ENCODE measurements around the gene MIB1.

Gene MIB1

GRCh38 chr18:21908711-21909110 is 168.1 kb downstream of the MIB1 start:
- Histone ChIP-seq H3K27me3 (ENCODE audit: control insufficient read depth, insufficient read depth, low read length) (peaks cover 5% of the 10 kb centered on the region), H3K4me3 (ENCODE audit: low read length) (no peak overlapping the region), H3K27ac (ENCODE audit: low read length) (no peak overlapping the region), H3K4me1 (ENCODE audit: control insufficient read depth, insufficient read depth, low read length) (no peaks in the 10 kb centered on the region), H3K36me3 (ENCODE audit: control insufficient read depth, insufficient read depth, low read length) (no peaks in the 10 kb centered on the region), H3K9me3 (ENCODE audit: control insufficient read depth, insufficient read depth, low read length) (no peaks in the 10 kb centered on the region)
- no peak for DNase-seq (ENCODE audit: low read depth, low spot score)

- Histone ChIP-seq H3K27ac (ENCODE audit: low read length) (no peak overlapping the region), H3K36me3 (ENCODE audit: control insufficient read depth, insufficient read depth, low read length) (no peaks in the 10 kb centered on the region), H3K4me3 (ENCODE audit: low read length) (no peak overlapping the region), H3K27me3 (ENCODE audit: control insufficient read depth, insufficient read depth, low read length) (peaks cover 5% of the 10 kb centered on the region), H3K9me3 (ENCODE audit: control insufficient read depth, insufficient read depth, low read length) (no peaks in the 10 kb centered on the region), H3K4me1 (ENCODE audit: control insufficient read depth, insufficient read depth, low read length) (no peaks in the 10 kb centered on the region)
- no peak for DNase-seq (ENCODE audit: low read depth, low spot score)
- no CpG with 5 or more reads among the region's 5 CpGs for WGBS (ENCODE audit: insufficient coverage, insufficient read length)
Observed at GRCh38 chr18:21910906-21911305, 170.3 kb downstream of the MIB1 start.

- no peaks in the 10 kb centered on the region for H3K4me1 ChIP-seq (ENCODE audit: control insufficient read depth, insufficient read depth, low read length)
- peaks cover 5% of the 10 kb centered on the region for H3K27me3 ChIP-seq (ENCODE audit: control insufficient read depth, insufficient read depth, low read length)
- no peak for DNase-seq (ENCODE audit: low read depth, low spot score)
- WGBS (ENCODE audit: insufficient coverage, insufficient read length), result no CpG with 5 or more reads among the region's 5 CpGs
- no peak overlapping the region for H3K4me3 ChIP-seq (ENCODE audit: low read length)
- no peaks in the 10 kb centered on the region for H3K36me3 ChIP-seq (ENCODE audit: control insufficient read depth, insufficient read depth, low read length)
- H3K9me3 ChIP-seq (ENCODE audit: control insufficient read depth, insufficient read depth, low read length), result no peaks in the 10 kb centered on the region
- no peak overlapping the region for H3K27ac ChIP-seq (ENCODE audit: low read length)
Observed at GRCh38 chr18:21911551-21911950, 171.0 kb downstream of the MIB1 start.

GRCh38 chr18:21912339-21913239 is 172.0 kb downstream of the MIB1 start:
- Histone ChIP-seq H3K4me3 (ENCODE audit: low read length) (no peak overlapping the region), H3K36me3 (ENCODE audit: control insufficient read depth, insufficient read depth, low read length) (no peaks in the 10 kb centered on the region), H3K9me3 (ENCODE audit: control insufficient read depth, insufficient read depth, low read length) (no peaks in the 10 kb centered on the region), H3K27me3 (ENCODE audit: control insufficient read depth, insufficient read depth, low read length) (peaks cover 5% of the 10 kb centered on the region), H3K27ac (ENCODE audit: low read length) (no peak overlapping the region), H3K4me1 (ENCODE audit: control insufficient read depth, insufficient read depth, low read length) (no peaks in the 10 kb centered on the region)
- no CpG with 5 or more reads among the region's 5 CpGs for WGBS (ENCODE audit: insufficient coverage, insufficient read length)
- DNase-seq (ENCODE audit: low read depth, low spot score), result no peak

- WGBS (ENCODE audit: insufficient coverage, insufficient read length), result no CpG with 5 or more reads among the region's 2 CpGs
- Histone ChIP-seq H3K27ac (ENCODE audit: low read length) (no peak overlapping the region), H3K4me3 (ENCODE audit: low read length) (no peak overlapping the region), H3K9me3 (ENCODE audit: control insufficient read depth, insufficient read depth, low read length) (no peaks in the 10 kb centered on the region), H3K4me1 (ENCODE audit: control insufficient read depth, insufficient read depth, low read length) (no peaks in the 10 kb centered on the region), H3K36me3 (ENCODE audit: control insufficient read depth, insufficient read depth, low read length) (no peaks in the 10 kb centered on the region), H3K27me3 (ENCODE audit: control insufficient read depth, insufficient read depth, low read length) (peaks cover 5% of the 10 kb centered on the region)
- peak; percentile 43 for DNase-seq (ENCODE audit: low read depth, low spot score)
Observed at GRCh38 chr18:21914739-21915319, 174.2 kb downstream of the MIB1 start.

- Histone ChIP-seq H3K9me3 (ENCODE audit: control insufficient read depth, insufficient read depth, low read length) (no peaks in the 10 kb centered on the region), H3K4me1 (ENCODE audit: control insufficient read depth, insufficient read depth, low read length) (no peaks in the 10 kb centered on the region), H3K27ac (ENCODE audit: low read length) (no peak overlapping the region), H3K27me3 (ENCODE audit: control insufficient read depth, insufficient read depth, low read length) (peaks cover 3% of the 10 kb centered on the region), H3K36me3 (ENCODE audit: control insufficient read depth, insufficient read depth, low read length) (no peaks in the 10 kb centered on the region), H3K4me3 (ENCODE audit: low read length) (no peak overlapping the region)
- no CpG with 5 or more reads among the region's 9 CpGs for WGBS (ENCODE audit: insufficient coverage, insufficient read length)
- no peak for DNase-seq (ENCODE audit: low read depth, low spot score)
Observed at GRCh38 chr18:21915546-21915945, 175.0 kb downstream of the MIB1 start.

GRCh38 chr18:21916594-21916993 is 176.0 kb downstream of the MIB1 start:
- Histone ChIP-seq H3K27ac (ENCODE audit: low read length) (no peak overlapping the region), H3K9me3 (ENCODE audit: control insufficient read depth, insufficient read depth, low read length) (no peaks in the 10 kb centered on the region), H3K27me3 (ENCODE audit: control insufficient read depth, insufficient read depth, low read length) (peaks cover under 1% of the 10 kb centered on the region), H3K4me3 (ENCODE audit: low read length) (no peak overlapping the region), H3K36me3 (ENCODE audit: control insufficient read depth, insufficient read depth, low read length) (no peaks in the 10 kb centered on the region), H3K4me1 (ENCODE audit: control insufficient read depth, insufficient read depth, low read length) (no peaks in the 10 kb centered on the region)
- no CpG with 5 or more reads among the region's 2 CpGs for WGBS (ENCODE audit: insufficient coverage, insufficient read length)
- DNase-seq (ENCODE audit: low read depth, low spot score), result no peak

GRCh38 chr18:21918693-21919092 is 178.1 kb downstream of the MIB1 start:
- no peaks in the 10 kb centered on the region for H3K36me3 ChIP-seq (ENCODE audit: control insufficient read depth, insufficient read depth, low read length)
- H3K9me3 ChIP-seq (ENCODE audit: control insufficient read depth, insufficient read depth, low read length), result no peaks in the 10 kb centered on the region
- H3K27ac ChIP-seq (ENCODE audit: low read length), result no peak overlapping the region
- H3K4me3 ChIP-seq (ENCODE audit: low read length), result no peak overlapping the region
- DNase-seq (ENCODE audit: low read depth, low spot score), result no peak
- WGBS (ENCODE audit: insufficient coverage, insufficient read length), result no CpG with 5 or more reads among the region's 1 CpG
- no peaks in the 10 kb centered on the region for H3K4me1 ChIP-seq (ENCODE audit: control insufficient read depth, insufficient read depth, low read length)
- no peaks in the 10 kb centered on the region for H3K27me3 ChIP-seq (ENCODE audit: control insufficient read depth, insufficient read depth, low read length)
